Stimulated activated CD8-positive, alpha-beta memory T cell treated with anti-CD3 and anti-CD28 coated beads, Interleukin-12 subunit alpha, Interleukin-12 subunit beta, amount 100 ng/mL, for 1 hour (primary cell): Measurements from ENCODE around the gene DOC2A.

Experiments
- DNase-seq: peaks from one replicate; pipeline ENCODE4 v3.0.0-alpha.2; 2020; ENCODE audit warnings: low read depth

DOC2A gene

GRCh38 chr16:30005341-30006094, 5.3 kb downstream of the DOC2A start:
- DNase-seq = no peak

GRCh38 chr16:30004811-30005242, 6.0 kb downstream of the DOC2A start:
- no peak for DNase-seq

- no peak for DNase-seq
Measured at GRCh38 chr16:30004424-30004776, 6.4 kb downstream of the DOC2A start.

- DNase-seq = no peak
Measured at GRCh38 chr16:30003670-30004423, 7.0 kb downstream of the DOC2A start.

- no peak for DNase-seq
Measured at GRCh38 chr16:30002614-30003346, 8.0 kb downstream of the DOC2A start.

GRCh38 chr16:30000735-30001631, 9.8 kb downstream of the DOC2A start:
- no peak for DNase-seq

- no peak for DNase-seq
Measured at GRCh38 chr16:29999605-30000004, 11.2 kb downstream of the DOC2A start.

- DNase-seq = no peak
Measured at GRCh38 chr16:29996766-29997250, 14.0 kb downstream of the DOC2A start.

- peak; percentile 99 for DNase-seq
Measured at GRCh38 chr16:29995911-29996765, 14.7 kb downstream of the DOC2A start, which contains the start of gene INO80E. Gene INO80E, plus strand, starts transcription at chr16:29996241. Its CDS starts 70 bp downstream, at chr16:29996311.

GRCh38 chr16:29995324-29995910, 15.4 kb downstream of the DOC2A start, which contains the start of gene HIRIP3:
Gene HIRIP3, minus strand, starts transcription at chr16:29995617. Its CDS starts 12 bp downstream, at chr16:29995605.
- peak; percentile 73 for DNase-seq

- DNase-seq = peak; percentile 39
Measured at GRCh38 chr16:29994600-29995323, 16.1 kb downstream of the DOC2A start.

- no peak for DNase-seq
Measured at GRCh38 chr16:29993903-29994599, 16.8 kb downstream of the DOC2A start.

- DNase-seq = no peak
Measured at GRCh38 chr16:29993191-29993902, 17.5 kb downstream of the DOC2A start.

- DNase-seq = no peak
Measured at GRCh38 chr16:29992344-29992967, 18.4 kb downstream of the DOC2A start.

- DNase-seq = no peak
Measured at GRCh38 chr16:29991571-29991904, 19.3 kb downstream of the DOC2A start.

- DNase-seq = no peak
Measured at GRCh38 chr16:29990883-29991570, 19.8 kb downstream of the DOC2A start.

GRCh38 chr16:29990034-29990433, 20.8 kb downstream of the DOC2A start:
- DNase-seq = no peak
